Fibroblast of mammary gland (primary cell): Measurements from ENCODE around the gene DISC1.

Experiments used
- DNase-seq: peaks from one replicate; pipeline ENCODE4 v3.0.0-alpha.2; 2010; ENCODE audit warnings: low read depth
- H3K4me3 ChIP-seq: 2 replicates; pipeline ENCODE4 v1.5.1; 2011; ENCODE audit warnings: low read depth, mild to moderate bottlenecking, low read length, moderate library complexity; ENCODE audit not compliant: control insufficient read depth
- CTCF ChIP-seq: conservative IDR thresholded peaks from 2 replicates; pipeline ENCODE4 v1.5.1; 2011; ENCODE audit warnings: low read depth, low read length, inconsistent platforms; ENCODE audit not compliant: control insufficient read depth, insufficient read depth

The DISC1 gene

GRCh38 chr1:231866392-231867331, 240.1 kb downstream of the DISC1 start:
- no peak overlapping the region for H3K4me3 ChIP-seq
- peak; percentile 60 for DNase-seq
- peak; percentile 83 for TF ChIP-seq CTCF

GRCh38 chr1:231867607-231868006, 241.0 kb downstream of the DISC1 start:
- DNase-seq = no peak
- TF ChIP-seq CTCF = no peak
- H3K4me3 ChIP-seq = no peak overlapping the region

- TF ChIP-seq CTCF = no peak
- no peak for DNase-seq
- no peak overlapping the region for H3K4me3 ChIP-seq
Measured at GRCh38 chr1:231869364-231869763, 242.8 kb downstream of the DISC1 start.

- DNase-seq = no peak
- no peak overlapping the region for H3K4me3 ChIP-seq
- no peak for TF ChIP-seq CTCF
Measured at GRCh38 chr1:231871471-231871870, 244.9 kb downstream of the DISC1 start.

- DNase-seq = no peak
- no peak for TF ChIP-seq CTCF
Measured at GRCh38 chr1:231871878-231872277, 245.3 kb downstream of the DISC1 start.

GRCh38 chr1:231872461-231872910, 245.9 kb downstream of the DISC1 start:
- H3K4me3 ChIP-seq = no peak overlapping the region
- no peak for TF ChIP-seq CTCF
- DNase-seq = peak; percentile 35

More at GRCh38 chr1:231871878-231872277, 245.3 kb downstream of the DISC1 start:
- no peak overlapping the region for H3K4me3 ChIP-seq

GRCh38 chr1:231878737-231879136, 252.1 kb downstream of the DISC1 start:
- DNase-seq = no peak
- TF ChIP-seq CTCF = no peak
- H3K4me3 ChIP-seq = no peak overlapping the region
